Measurements from ENCODE around the gene RIC8B. TPM values are rescaled to one million over a fixed set of nuclear protein-coding genes. Genes with fewer than 3 reads are reported as not detected.

Gene RIC8B
- total RNA-seq, 1 donor from 2014 or later, result 11.6 TPM

DNA sequence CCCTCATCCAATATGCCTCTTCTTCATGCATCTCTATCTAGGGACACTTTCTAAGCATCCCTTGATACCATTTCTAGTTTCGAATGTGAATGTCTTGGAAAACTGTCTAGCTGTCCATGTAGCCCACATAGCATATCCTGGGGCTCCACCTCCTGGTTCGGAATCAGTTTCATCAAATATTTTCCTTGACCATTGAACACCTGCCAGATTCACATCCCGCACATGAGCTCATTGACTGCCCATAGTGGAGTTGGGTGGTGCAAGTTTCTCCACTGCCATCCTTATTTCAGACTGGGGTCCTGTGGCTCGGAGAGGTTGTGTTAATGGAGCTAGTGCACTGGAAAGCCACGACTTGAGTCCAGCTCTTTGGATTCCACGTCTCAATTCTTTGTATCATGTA lies 122.6 kb downstream of the RIC8B start:
- Histone ChIP-seq H3K36me3 (no peaks in the 10 kb centered on the region), H3K4me3 (no peak overlapping the region), H3K27me3 (no peaks in the 10 kb centered on the region), H3K9me3 (no peaks in the 10 kb centered on the region), H3K4me1 (no peaks in the 10 kb centered on the region), H3K27ac (no peak overlapping the region)
- no peak for DNase-seq
- no peak for ATAC-seq
- intact Hi-C loops (cut with DNase I), result no loop called here
- TF ChIP-seq, protein P1, sequence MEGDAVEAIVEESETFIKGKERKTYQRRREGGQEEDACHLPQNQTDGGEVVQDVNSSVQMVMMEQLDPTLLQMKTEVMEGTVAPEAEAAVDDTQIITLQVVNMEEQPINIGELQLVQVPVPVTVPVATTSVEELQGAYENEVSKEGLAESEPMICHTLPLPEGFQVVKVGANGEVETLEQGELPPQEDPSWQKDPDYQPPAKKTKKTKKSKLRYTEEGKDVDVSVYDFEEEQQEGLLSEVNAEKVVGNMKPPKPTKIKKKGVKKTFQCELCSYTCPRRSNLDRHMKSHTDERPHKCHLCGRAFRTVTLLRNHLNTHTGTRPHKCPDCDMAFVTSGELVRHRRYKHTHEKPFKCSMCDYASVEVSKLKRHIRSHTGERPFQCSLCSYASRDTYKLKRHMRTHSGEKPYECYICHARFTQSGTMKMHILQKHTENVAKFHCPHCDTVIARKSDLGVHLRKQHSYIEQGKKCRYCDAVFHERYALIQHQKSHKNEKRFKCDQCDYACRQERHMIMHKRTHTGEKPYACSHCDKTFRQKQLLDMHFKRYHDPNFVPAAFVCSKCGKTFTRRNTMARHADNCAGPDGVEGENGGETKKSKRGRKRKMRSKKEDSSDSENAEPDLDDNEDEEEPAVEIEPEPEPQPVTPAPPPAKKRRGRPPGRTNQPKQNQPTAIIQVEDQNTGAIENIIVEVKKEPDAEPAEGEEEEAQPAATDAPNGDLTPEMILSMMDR (IDR thresholded peaks at IDR 0.05), result no peak

DNA sequence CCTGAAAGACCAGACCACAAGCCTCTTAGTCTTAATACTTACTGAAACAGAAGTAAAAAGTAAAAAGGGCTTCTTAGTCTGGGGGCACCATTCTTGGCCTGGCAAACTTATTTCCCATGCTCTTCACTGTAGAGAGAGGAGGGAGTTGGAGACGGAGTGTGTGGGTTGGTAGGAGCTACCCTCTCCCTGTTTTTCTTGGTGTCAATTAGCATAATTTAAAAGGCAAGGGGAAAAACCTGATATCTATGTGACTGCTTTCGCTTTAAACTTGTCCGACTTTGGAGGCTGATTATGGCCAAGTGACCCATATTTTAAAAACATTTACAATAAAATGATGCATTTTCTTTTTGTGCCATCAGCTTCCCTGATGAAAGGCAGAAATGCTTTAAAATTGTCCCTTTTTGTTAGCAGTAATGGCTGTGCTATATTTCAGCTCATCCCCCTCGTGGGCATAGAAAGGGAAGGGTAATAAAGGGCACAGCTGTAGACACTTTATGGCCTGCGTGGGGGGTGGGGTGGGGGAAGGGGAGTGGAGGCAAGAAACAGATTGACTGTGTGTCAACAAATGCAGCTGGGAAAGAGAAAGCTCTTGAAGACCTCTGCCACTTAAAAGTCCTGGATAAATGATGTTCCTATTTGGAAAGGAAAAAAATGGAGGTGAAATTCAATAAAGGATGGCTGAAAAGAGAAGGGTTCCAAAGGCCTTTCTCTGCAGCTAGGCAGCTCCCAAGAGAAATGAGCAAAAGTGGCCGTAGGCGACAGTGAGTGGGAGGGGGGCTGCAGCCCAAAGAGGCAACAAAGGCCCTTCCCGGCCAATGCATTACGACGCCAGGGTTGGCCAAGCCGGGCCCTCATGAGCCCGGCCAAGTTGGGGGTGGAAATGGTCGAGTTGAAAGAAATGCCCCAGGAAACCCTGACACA lies 123.8 kb downstream of the RIC8B start:
- peaks cover 2% of the 10 kb centered on the region for H3K4me1 ChIP-seq
- H3K27me3 ChIP-seq, result peaks cover 5% of the 10 kb centered on the region
- intact Hi-C loops (cut with DNase I), result no loop called here
- no peaks in the 10 kb centered on the region for H3K9me3 ChIP-seq
- no peak for ATAC-seq
- no peak overlapping the region for H3K27ac ChIP-seq
- TF ChIP-seq, protein P1 (IDR thresholded peaks at IDR 0.05), result no peak
- H3K4me3 ChIP-seq, result no peak overlapping the region
- no peaks in the 10 kb centered on the region for H3K36me3 ChIP-seq
- DNase-seq, result no peak

DNA sequence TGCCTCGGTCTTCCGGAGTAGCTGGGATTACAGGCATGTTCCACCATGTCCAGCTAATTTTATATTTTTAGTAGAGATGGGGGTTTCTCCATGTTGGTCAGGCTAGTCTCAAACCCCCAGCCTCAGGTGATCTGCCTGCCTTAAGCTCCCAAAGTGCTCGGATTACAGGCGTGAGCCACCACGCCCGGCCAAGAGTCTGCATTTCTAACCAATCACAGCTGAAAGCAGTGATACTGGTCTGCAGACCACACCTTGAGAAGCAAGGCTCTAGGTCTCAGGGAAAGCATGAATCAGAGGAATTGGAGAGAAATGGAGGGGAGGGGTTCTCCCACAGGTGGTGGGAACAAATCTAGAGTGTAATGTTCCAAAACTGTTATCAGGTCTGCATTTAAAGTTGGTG lies 126.1 kb downstream of the RIC8B start:
- TF ChIP-seq, protein P1 (IDR thresholded peaks at IDR 0.05), result no peak
- Histone ChIP-seq H3K36me3 (no peaks in the 10 kb centered on the region), H3K27me3 (peaks cover 5% of the 10 kb centered on the region), H3K27ac (no peak overlapping the region), H3K4me1 (peaks cover 4% of the 10 kb centered on the region), H3K4me3 (no peak overlapping the region), H3K9me3 (no peaks in the 10 kb centered on the region)
- ATAC-seq (no peak), DNase-seq (no peak)
- intact Hi-C loops (cut with DNase I), result no loop called here

DNA sequence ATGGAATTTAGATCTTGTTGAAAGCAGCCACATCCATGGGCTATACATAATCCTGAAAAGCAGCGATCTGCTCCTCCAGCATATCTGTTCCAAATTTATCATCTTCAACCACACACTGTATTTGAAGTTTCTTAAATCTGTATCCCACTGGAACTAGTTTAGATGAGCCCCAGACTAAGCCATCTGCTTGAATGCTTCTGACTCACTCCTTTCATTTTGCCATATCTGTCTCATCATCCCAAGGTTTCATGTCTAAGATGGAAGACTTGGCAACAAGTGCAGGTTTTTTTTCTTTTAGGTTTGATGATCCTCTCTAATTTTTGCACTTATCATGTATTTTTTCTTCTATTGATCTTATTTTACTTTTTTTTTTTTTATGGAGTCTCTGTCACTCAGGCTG lies 126.8 kb downstream of the RIC8B start:
- Histone ChIP-seq H3K4me1 (peaks cover 4% of the 10 kb centered on the region), H3K27me3 (peaks cover 10% of the 10 kb centered on the region), H3K9me3 (no peaks in the 10 kb centered on the region), H3K27ac (no peak overlapping the region), H3K4me3 (no peak overlapping the region), H3K36me3 (no peaks in the 10 kb centered on the region)
- intact Hi-C loops (cut with DNase I), result no loop called here
- TF ChIP-seq, protein P1 (IDR thresholded peaks at IDR 0.05), result no peak
- ATAC-seq, result no peak
- no peak for DNase-seq

DNA sequence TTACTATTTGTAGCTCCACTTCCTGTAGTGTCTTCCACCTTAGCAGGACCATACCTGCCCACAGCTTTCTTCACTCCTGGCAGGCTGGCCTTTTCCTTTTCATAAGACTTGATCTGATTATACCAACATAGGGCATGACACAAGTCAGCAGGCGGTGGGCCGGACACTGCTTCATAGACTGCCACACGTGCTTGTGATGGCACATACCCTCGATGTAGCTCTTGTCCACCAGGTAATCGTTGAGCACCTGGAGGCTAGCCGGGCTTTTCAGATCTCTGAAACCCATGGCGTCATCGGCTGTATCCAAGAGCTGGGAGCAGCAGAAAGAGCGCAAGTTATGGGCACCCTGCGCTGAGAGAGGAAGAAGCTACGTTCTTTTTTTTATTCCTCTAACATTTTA lies 127.6 kb downstream of the RIC8B start:
- ATAC-seq (no peak), DNase-seq (no peak)
- TF ChIP-seq, protein P1 (IDR thresholded peaks at IDR 0.05), result no peak
- intact Hi-C loops (cut with DNase I), result no loop called here
- peaks cover 4% of the 10 kb centered on the region for H3K4me1 ChIP-seq
- no peaks in the 10 kb centered on the region for H3K9me3 ChIP-seq
- H3K36me3 ChIP-seq, result no peaks in the 10 kb centered on the region
- H3K4me3 ChIP-seq, result no peak overlapping the region
- no peak overlapping the region for H3K27ac ChIP-seq
- H3K27me3 ChIP-seq, result peaks cover 14% of the 10 kb centered on the region

All from upper lobe of right lung (tissue), 1 donor.